Medulla oblongata (tissue), 1 donor: ENCODE data around the gene CEP112.

Experiments used
- DNase-seq: peaks from one replicate; pipeline ENCODE4 v3.0.0-alpha.2; 2015; ENCODE audit errors: extremely low spot score

The CEP112 gene

DNA sequence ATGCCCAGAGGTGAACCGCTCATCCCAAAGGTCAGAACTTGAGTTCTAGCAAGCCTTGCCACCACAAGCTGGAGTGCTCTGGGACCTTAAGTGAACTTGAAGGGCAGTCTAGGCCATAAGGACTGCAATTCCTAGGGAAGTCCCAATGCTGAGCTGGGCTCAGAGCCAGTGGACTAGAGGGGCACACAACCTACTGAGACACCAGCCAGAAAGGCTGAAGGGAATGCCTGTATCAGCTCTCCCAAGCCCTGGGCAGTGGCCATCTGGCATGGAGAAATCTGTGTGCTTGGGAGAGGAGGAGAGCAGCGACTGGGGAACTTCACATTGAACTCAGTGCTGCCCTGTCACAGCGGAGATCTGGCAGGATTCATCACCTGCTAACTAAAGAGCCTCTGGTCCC, 201.3 kb downstream of the CEP112 start:
- DNase-seq = no peak

DNA sequence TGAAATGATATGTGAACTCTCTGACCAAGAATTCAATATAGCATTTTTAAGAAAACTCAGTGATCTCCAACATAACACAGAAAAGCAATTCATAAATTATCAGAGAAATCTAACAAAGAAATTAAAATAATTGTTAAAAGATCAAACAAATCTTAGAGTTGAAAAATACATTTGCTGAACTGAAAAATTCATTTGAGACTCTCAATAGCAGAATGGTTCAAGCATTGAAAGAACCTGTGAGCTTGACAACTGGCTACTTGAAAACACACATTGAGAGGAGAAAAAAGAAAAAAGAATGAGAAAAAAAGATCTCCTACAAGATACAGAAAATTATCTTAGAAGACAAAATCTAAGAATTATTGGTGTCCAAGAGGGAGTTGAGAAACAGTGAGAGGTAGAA, 203.5 kb downstream of the CEP112 start:
- DNase-seq = no peak

DNA sequence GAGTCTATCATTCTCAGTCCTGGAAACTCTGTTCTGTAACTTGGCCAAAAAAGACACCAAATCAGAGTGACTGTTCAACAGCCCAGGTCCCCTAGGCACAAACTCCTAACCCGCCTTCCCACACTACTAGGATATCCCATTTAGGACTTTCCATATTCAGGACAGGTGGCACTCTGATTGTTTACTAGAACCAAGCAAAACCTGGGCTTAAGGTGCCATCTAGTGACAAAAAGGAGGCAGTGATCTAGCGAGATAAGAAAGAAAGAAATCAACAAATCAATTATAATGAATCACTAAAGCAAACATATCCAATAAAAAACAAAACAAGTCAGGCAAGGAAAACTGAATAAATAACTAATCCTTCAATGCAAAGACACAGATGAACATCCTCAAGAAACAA, 203.9 kb downstream of the CEP112 start:
- no peak for DNase-seq

DNA sequence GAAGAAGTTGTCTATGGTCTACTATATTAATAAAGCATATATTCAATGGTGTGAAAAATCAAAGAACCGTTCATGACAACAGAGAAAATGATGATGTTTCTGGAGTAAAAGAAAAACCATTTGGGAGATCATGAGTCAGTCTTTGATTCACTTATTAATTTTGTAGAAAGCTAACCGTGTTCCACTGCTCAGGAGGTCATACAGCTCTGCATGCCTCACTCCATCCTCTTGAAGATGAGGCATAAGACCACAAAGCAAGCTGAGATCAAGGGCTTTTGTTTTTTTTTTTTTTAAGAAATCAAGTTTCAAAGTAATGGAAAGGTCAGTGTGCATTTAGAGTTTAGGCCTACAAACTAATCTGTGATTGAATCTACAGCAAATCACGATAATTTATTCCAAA, 206.4 kb downstream of the CEP112 start:
- no peak for DNase-seq

DNA sequence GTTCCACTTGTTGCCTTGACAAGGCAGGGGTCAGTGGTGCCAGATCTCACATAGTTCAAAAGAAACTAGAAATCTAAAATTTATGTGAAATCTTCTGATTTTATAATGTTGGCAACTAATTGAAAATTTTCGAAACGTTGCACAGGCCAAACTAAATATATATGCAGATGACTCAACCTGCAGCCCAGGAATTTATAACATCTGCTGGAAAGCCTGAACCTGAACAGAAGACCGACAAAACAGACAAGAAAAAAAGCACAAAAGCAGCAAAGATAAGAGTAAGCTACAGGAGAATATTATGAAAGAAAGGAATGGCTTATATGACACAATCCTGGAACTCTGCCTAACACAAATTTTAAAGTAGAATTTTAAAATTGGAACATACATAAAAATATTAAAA, 207.6 kb downstream of the CEP112 start:
- no peak for DNase-seq

DNA sequence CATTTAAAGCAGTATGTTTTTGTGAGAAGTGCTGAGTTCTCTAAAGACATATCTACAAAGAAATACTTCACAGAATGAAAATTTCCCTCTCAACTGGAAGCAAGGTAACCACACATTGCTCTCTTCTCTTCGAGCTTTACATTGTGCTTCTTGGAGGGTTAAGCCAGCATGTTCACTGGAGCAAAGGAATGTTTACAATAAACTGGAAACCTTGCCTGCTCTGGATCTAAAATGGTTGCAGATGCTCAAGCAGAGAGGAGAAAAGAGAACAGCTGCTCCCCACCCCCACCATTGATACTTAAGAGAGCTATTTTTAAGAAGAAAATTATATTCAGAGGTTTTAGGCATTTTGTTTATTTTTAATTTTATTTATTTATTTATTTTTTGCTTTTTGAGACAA, 213.1 kb downstream of the CEP112 start:
- no peak for DNase-seq

DNA sequence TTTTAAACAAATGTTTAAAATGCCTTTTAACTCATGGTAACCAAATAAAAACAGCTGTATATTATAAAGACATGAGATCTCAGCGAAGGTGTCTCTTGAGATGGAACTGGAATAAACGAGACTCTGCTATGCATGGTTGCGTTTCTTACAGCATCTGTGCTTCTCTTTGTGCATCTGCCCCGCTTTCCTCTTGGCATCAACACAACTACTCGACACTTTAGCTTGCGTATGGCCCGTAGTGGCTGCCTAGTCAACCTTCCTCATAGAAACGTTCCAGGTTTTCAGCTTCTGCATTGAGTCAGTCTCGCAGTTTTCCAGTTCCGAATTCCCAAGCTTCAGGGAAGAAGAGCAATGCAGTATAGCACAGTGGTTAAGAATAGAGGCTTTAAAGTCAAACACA, 214.9 kb downstream of the CEP112 start:
- no peak for DNase-seq

DNA sequence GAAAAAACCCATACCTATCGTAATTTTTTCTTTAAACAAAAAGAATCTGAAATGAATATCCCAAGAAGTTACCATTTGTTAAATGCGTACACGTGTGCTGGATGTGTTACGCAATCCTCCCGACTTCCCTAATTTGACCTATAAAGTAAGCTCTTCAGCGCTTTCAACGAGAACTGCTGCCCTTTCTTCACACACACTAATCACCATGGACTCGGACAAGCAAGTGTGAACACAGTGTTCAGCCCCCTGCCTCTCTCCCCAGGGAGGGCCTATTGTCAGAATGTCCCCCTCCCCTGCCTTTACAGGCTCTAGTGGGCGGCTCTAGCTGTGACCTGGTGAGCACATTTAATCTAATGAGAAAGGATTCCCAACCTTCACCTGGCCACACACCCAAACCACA, 216.1 kb downstream of the CEP112 start:
- DNase-seq = peak; percentile 15

DNA sequence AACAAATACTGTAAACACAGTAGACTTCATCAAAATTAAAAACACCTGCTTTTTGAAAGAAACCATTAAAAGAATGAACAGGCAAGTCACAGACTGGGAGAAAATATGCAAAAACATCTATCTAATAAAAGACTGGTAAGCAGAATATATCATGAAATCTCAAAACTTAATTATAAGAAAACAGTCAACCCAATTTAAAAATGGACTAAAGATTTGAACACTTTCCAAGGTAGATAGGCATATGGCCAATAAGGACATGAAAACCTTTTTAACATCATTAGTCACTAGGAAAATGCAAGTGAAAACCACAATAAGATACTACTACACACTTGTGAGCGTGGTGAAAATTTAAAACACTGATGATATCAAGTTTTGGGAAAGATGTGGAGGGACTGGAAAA, 218.7 kb downstream of the CEP112 start:
- no peak for DNase-seq

DNA sequence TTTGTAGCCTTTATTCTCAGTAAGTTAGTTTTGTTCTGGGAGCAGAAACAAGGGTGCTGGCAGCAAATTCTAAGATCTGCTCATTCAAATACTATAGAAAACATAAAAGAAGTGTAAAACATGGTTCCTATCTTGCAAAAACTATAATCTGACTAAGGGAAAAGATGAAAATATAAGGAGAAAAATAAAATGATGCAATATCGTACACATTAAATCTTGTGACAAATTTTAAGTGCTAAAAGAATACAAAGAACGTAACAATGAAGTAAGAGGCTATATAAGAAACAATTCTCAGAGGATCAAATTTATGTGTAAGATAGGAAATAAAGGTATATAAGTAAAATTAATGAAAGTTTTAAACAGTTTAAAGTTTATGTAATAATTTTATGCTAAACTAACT, 224.6 kb downstream of the CEP112 start:
- no peak for DNase-seq

DNA sequence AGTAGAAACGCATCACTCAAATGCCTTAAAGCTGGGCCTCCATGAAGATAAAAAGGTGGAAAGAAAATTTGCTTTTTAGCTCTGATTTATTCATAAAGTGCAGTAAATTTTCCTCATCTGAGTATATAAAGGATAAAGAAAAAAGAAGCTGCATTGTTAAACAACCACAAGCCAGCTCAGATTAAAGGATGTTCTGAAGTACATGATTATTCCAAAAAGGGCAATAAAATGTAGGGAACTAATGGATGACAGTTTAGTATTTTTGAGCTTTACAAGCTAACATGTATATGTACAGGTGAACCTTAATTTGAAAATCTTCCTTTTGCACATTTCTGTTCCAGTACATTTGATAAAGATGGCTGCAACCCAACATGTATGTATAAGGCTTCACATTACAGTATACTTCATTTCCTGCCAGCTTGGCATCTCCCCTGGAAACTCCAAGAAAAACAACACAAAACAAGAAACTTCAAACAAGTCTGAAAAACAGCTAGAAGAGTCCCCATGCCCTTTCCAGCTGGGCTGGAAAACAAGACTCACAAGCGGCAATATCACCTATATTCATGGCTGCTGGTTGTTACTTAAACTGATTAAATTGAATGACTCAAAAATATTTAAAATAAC, 225.7 kb downstream of the CEP112 start:
- DNase-seq = no peak

DNA sequence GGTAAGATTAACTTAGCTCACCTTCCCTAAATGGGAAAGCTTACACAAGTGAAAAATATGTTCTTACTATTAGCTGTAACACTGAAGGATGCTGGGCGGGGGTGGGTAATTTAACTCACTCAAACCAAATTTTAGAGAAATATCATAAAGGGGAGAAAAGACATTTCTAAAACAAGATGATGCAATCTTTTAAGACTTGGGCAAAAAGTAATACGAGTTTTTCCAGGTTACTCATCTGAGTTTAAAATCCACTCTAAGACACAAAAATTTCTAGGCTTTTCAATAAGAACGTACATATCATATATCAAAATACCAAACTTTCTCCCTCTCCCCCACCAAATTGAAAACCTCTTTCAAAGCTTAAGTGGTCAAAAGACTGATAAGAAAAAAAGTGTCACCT, 228.8 kb downstream of the CEP112 start:
- no peak for DNase-seq

DNA sequence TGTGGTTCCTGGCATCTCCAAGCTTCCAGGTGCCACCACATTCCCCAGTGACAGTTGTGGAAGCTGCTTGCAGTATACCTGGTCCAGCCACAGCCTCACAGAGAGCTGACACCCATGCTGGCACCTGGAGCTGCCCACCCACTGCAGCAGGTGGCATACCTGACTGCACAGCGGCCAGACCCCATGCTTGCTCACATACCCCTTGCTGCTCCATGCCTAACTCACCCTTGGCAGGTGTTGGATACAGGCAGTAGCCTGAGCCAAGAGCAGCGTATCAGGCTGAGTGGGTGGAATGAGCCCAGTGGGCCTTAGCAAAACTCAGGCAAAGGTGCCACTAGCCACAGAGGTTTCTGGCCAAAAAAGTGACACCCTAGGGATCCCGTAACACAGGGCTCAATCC, 232.3 kb downstream of the CEP112 start:
- no peak for DNase-seq

DNA sequence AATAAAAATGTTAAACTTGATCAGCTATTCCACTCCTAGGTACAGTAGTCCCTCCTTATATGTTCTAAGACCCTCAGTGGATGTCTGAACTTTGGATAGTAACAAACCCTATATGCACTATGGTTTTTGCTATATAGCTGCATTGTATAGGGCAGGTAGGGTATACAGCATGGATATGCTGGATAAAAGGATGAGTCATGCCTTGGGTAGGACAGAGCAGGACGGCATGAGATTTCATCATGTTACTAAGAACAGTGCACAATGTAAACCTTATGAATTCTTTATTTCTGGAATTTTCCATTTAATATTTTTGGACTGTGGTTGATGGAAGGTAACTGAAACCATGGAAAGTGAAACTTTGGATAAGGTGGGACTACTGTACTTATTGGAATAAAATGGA, 235.1 kb downstream of the CEP112 start:
- DNase-seq = no peak

DNA sequence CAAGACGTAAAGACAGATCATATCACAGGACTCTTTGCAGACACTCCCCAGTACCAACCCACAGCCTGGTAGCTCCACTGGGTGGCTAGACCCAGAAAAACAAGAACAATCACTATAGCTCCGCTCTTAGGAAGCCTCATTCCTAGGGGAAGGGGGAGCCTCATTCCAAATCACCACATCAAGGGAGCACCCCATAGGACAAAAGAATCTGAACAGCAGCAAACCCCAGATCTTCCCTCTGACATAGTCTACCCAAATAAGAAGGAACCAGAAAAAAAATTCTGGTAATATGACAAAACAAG, 237.8 kb downstream of the CEP112 start:
- DNase-seq = no peak

DNA sequence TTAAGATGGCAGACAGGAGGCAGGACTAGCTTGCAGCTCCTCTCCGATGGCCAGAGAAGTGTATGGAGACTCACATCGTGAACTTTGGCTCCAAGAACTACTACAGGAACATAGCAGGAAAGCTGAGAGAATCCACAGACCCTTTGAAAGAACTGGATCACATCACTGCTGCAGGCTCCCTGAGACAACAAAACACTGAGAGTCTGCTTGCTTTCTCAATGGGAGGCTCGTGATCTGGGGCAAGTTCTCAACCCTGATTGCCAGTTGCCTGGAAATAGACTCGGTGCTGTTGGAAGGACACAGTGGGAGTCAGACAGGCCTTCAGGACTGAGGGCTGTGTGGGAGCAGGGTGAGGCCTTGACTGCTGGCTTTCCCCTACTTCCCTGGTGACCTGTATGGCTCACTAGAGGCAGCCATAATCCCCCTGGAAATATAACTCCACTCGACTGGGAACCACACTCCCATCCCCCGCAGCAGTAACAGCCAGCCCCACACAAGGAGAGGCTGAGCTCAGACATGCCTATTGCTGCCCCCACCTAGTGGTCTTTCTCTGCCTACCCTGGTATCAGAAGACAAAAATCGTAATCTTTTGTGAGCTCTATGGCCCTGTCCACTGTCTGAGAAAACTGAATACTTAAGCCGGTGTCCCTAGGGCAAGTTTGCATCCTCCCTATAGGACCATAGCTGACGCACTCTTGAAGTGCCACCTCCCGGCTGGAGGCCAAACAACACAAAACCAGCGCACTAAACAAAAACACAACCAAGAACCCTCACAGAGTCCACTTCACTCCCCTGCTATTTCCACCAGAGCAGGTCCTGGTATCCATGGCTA, 238.4 kb downstream of the CEP112 start:
- DNase-seq = no peak

DNA sequence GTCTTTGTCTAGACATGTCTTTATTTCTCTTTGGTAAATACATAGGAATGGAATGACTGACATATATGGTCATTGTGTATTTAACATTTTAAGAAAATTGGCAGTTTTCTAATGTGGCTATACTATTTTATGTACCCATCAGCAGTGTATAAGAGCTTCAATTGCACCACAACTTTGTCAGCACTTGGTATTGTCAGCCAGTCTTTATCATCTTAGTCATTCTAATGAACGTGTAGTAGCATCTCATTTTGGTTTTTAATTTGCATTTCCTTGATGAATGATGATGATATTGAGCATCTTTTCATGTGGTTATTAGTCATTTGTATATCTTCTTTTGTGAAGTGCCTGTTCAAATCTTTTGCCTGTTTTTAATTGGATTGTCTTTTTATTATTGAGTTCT, 239.3 kb downstream of the CEP112 start:
- no peak for DNase-seq

DNA sequence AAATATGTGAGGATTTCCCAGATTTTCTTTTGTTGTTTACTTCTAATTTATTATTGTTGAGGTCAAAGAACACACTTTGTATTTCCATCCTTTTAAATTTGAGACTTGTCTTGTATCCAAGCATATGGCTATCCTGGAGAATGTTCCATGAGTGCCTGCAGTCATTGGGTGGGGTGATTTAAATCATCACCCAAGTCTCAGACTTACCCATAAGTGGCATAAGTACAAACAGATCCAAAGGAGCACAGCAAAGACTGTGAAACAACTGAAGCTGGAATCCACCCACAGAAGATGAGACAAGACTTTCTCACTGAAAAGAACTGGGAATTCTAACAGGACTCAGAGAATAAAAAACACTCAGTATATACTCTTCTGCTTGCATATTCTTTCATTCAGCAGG, 239.9 kb downstream of the CEP112 start:
- no peak for DNase-seq

DNA sequence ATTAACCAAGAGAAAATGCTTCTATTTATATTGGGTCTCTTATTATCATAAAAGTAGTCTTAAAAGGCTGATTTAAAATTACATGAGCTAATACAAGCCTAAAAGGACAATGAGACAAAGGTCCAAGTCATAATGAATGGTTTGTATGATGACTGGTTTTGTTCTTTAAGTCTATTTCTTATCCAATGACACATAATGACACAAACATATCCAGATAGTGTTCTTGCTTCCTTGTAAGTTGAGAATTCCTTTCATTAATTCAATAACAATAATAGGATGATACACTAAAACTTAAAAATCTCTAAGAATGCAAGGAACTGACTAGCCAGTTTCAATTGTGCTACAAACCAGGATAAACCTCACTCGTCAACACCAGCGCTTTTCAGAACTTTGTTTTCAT, 244.1 kb downstream of the CEP112 start:
- DNase-seq = no peak

DNA sequence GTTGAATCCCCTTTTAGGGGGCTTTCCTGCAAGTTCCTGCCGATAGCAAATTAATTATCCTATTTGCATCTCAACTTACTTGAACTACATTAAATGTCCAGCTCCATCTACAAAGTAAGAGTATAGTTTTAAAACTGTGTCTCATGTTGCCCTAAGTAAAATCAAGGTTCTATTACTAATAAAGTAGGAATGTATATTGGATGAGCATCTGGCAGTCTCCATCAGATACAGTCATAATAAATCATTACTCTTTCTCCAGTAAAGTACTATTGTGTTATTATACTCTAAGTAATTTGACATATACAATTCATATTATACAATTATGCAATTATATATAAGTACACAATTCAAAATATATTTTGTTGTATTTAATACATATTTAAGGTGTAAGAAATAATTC, 249.3 kb downstream of the CEP112 start:
- DNase-seq = no peak

DNA sequence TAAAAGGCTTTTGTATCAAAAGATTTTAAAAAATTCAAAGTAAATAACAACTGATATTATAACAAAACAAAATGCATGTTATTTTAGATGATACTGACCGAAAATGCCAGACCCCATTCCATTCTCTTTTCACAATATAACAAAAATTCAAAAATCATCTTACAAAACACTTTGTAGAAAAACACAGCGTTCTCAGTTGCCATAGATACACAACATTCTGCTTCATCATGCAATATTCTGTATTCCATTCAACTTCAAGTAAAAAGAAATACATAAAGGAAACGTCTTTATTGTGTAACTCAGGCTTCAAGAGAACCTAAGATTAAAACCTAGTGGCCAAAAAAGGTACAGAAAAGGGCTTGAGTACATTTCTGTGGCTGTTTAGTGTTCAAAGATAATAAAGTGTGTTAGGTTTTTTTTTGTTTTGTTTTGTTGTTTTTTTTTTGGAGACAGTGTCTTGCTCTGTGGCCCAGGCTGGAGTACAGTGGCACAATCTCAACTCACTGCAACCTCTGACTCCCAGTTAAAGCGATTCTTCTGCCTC, 250.5 kb downstream of the CEP112 start:
- DNase-seq = no peak

DNA sequence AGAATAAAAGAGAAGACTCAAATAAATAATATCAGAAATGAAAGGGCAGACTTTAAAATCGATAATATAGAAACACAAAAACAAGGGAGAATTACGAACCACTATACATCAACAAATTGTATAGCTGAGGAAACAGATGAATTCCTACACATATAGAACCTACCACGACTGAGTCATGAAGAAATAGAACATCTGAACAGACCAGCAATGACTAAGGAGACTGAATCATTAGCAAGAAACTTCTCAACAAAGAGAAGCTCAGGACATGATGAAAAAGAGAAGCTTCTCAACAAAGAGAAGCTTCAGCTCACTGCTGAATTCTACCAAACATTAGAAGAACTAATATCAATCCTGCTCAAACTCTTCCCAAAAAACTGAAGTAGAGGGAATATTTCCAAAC, 255.9 kb downstream of the CEP112 start:
- no peak for DNase-seq

DNA sequence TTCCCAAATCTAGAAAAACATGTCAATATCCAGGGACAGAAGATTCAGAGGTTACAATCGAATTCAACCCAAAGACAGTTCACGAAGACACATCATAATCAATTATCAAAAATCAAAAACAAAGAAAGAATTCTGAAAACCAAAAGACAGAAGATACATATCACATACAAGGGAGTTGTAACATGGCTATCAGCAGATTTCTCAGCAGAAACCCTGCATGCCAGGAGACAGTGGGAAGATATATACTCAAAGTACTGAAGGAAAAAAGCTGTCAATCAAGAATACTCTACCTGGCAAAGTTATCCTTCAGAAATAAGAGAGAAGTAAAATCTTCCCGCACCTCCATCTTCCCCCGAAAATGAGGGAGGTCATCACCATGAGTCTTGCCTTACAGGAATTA, 258.6 kb downstream of the CEP112 start:
- DNase-seq = no peak
